Uterus (tissue), 4 donors: ENCODE data around the gene OPCML. TPM values are rescaled to one million over a fixed set of nuclear protein-coding genes. Genes with fewer than 3 reads are reported as not detected.

Source experiments
- DNase-seq, 2 donors: peaks; one replicate each; pipeline ENCODE4 v3.0.0-alpha.2; 2019 to 2020
- H3K27ac ChIP-seq, 2 donors: fragments of 200-600 bp; sonication (generic); 1 replicate in 1 of 2; 2 replicates in 1 of 2; pipeline ENCODE4 v1.5.1; 2016 to 2018
- H3K27me3 ChIP-seq, 2 donors: fragments of 200-600 bp; sonication (generic); one replicate each; pipeline ENCODE4 v1.5.1; 2018 to 2019; ENCODE audit warnings: control low read depth in 1 of 2
- H3K36me3 ChIP-seq, 2 donors: fragments of 200-600 bp; sonication (generic); one replicate each; pipeline ENCODE4 v1.5.1; 2019; ENCODE audit warnings: control low read depth in 1 of 2
- H3K4me1 ChIP-seq, 2 donors: fragments of 200-600 bp; sonication (generic); one replicate each; pipeline ENCODE4 v1.5.1; 2018 to 2019; ENCODE audit warnings: control low read depth in 1 of 2
- H3K4me3 ChIP-seq, 2 donors: fragments of 200-600 bp; sonication (generic); 1 replicate in 1 of 2; 2 replicates in 1 of 2; pipeline ENCODE4 v1.5.1; 2018 to 2019; ENCODE audit warnings: mild to moderate bottlenecking in 1 of 2
- H3K9me3 ChIP-seq, 2 donors: fragments of 200-600 bp; sonication (generic); one replicate each; pipeline ENCODE4 v1.5.1; 2019; ENCODE audit warnings: control low read depth in 1 of 2
- POLR2A ChIP-seq, 2 donors: fragments of 450-650 bp; IDR thresholded peaks; one replicate each; pipeline ENCODE4 v1.6.1; 2016; ENCODE audit warnings: antibody characterized with exemption in 2 of 2, mild to moderate bottlenecking in 1 of 2, moderate library complexity in 1 of 2
- intact Hi-C: fragments of 100-400 bp; cut with DNase I; formaldehyde crosslinking; loops from one replicate; pipeline ENCODE4 v1.15.1; 2023; ENCODE audit warnings: low total_unique reads
- total RNA-seq, 4 donors: library from RNA; depleted of rRNA in 3 of 4; stranded (reverse); fragments of >200 nt in 3 of 4; gene quantifications; one replicate each; pipeline versions ENCODE4 v1.1.0 to v1.2.4, GENCODE V29; 2014 to 2023
- TF ChIP-seq, protein P1 (sequence below), 4 experiments: fragments of 200-600 bp in 2 of 4; fragments of 450-650 bp in 2 of 4; sonication (generic) in 2 of 4; IDR thresholded peaks; one replicate each; pipeline ENCODE4 v1.5.1; 2016 to 2019; ENCODE audit warnings: antibody characterized with exemption in 4 of 4, mild to moderate bottlenecking in 2 of 4, moderate library complexity in 1 of 4
- donor health status: DM: yes; HTN: yes; CAD: no.

The OPCML gene
- total RNA-seq, 4 donors from 2014 or later = under 0.01 to 3.9 (median 1.7) TPM

DNA sequence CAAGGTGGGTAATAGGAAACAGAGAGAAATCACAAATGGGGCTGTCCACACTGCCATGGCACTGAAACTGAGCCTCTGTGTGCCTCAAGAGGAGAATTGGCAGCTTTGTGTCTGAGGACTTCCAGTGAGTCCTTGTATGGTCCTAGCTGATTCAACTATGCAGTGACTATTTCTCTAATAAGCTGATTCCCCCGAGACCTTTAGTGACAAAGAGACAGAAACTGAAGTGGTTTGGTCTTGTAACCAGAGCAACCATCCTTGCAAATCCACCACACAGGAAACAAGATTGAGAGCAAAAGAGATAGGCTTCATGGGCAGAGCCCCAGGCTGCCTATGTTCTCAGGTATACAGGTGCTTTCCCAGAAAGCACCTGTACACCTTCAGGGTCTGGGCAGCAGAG, 1123.4 kb downstream of the OPCML start:
- H3K9me3 ChIP-seq = no peaks in the 10 kb centered on the region
- H3K27me3 ChIP-seq = no peaks in the 10 kb centered on the region
- TF ChIP-seq, protein P1, sequence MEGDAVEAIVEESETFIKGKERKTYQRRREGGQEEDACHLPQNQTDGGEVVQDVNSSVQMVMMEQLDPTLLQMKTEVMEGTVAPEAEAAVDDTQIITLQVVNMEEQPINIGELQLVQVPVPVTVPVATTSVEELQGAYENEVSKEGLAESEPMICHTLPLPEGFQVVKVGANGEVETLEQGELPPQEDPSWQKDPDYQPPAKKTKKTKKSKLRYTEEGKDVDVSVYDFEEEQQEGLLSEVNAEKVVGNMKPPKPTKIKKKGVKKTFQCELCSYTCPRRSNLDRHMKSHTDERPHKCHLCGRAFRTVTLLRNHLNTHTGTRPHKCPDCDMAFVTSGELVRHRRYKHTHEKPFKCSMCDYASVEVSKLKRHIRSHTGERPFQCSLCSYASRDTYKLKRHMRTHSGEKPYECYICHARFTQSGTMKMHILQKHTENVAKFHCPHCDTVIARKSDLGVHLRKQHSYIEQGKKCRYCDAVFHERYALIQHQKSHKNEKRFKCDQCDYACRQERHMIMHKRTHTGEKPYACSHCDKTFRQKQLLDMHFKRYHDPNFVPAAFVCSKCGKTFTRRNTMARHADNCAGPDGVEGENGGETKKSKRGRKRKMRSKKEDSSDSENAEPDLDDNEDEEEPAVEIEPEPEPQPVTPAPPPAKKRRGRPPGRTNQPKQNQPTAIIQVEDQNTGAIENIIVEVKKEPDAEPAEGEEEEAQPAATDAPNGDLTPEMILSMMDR (IDR thresholded peaks at IDR 0.05) = no peak
- TF ChIP-seq POLR2A (IDR thresholded peaks at IDR 0.05) = no peak
- no peaks in the 10 kb centered on the region for H3K36me3 ChIP-seq
- intact Hi-C loops = no loop called here
- no peak overlapping the region for H3K4me3 ChIP-seq
- H3K4me1 ChIP-seq = no peaks in the 10 kb centered on the region
- no peak for DNase-seq
- H3K27ac ChIP-seq = no peak overlapping the region

DNA sequence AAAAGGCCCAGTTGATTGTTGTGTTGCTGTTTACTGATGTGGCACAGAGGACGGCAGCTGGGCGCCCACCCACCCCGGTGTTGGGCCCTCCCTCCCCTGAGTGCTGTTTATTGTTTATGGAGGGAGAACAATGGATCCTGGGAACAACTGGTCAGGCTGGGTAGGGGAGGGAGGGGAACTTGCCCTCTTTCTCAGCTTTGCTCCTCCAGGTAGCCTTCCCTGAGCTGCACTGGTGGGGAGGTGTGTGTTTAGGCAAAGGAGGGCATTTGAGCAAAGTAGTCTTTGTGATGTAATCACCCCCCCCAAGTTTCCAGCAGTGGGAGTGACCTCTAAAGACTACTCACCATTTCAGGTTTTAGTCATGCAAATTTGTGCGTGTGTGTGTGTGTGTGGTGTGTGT, 1126.6 kb downstream of the OPCML start:
- H3K36me3 ChIP-seq = no peaks in the 10 kb centered on the region
- H3K9me3 ChIP-seq = no peaks in the 10 kb centered on the region
- no peak overlapping the region for H3K4me3 ChIP-seq
- TF ChIP-seq, protein P1 (IDR thresholded peaks at IDR 0.05) = no peak
- TF ChIP-seq POLR2A (IDR thresholded peaks at IDR 0.05) = no peak
- H3K4me1 ChIP-seq = no peaks in the 10 kb centered on the region
- intact Hi-C loops = no loop called here
- H3K27ac ChIP-seq = no peak overlapping the region
- H3K27me3 ChIP-seq = no peaks in the 10 kb centered on the region
- DNase-seq = no peak

DNA sequence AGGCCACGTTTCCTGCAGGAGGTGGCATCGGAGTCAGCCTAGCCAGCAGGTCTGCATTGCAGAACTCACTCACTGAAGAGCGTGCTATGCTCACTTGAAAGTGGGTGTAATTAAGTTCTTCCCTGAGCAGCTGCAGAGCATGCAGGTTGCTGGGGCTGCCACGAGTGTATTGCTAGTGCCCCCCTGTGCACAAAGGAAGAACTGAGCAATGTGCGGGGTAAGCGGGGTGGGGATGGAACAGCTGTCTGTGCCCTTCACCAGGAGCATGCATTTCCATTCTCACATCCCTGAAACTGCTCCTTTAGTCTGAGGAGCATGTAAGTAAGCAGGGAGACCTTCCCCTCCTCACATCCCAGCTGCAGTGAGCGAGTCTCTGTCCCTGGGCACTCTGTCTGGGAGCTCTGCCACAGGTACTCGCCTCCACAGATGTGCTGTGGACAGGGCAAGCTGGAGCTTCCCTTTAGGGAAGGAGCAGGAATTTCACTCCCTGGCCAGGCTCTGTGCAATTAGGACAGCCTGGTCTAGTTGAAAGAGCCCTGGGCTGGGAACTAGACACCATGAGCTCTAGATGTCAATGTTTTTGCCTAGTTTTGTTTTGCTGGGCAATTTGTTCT, 1130.1 kb downstream of the OPCML start:
- intact Hi-C loops = no loop called here
- no peak for DNase-seq
- TF ChIP-seq POLR2A (IDR thresholded peaks at IDR 0.05) = no peak
- TF ChIP-seq, protein P1 (IDR thresholded peaks at IDR 0.05) = no peak

DNA sequence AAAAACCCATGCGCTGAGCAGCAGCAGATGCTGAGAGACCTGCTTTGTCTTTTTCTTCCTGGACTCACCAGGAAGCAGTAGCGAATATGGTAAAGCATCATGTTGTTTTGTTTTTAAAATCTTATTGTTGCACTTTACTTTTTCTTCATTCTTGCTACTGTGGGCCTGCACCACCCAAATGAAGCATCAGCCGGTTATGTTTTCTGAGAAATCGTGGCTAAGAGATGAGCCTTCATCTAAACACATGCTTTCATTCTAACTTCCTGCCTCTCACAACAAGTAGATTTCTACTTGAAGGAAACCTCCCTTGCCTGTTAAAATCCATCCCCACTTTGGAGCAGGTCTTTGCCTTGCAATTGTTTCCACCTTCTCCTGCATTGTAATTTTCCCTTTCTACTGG, 1136.0 kb downstream of the OPCML start:
- no peak for TF ChIP-seq POLR2A (IDR thresholded peaks at IDR 0.05)
- TF ChIP-seq, protein P1 (IDR thresholded peaks at IDR 0.05) = no peak
- DNase-seq = no peak
- intact Hi-C loops = no loop called here
- no peaks in the 10 kb centered on the region for H3K36me3 ChIP-seq
- H3K27ac ChIP-seq = no peak overlapping the region
- H3K4me3 ChIP-seq = no peak overlapping the region
- no peaks in the 10 kb centered on the region for H3K4me1 ChIP-seq
- no peaks in the 10 kb centered on the region for H3K27me3 ChIP-seq
- H3K9me3 ChIP-seq = no peaks in the 10 kb centered on the region

More for the DNA sequence above, 1130.1 kb downstream of the OPCML start:
- Histone ChIP-seq H3K4me1 (no peaks in the 10 kb centered on the region), H3K27ac (no peak overlapping the region), H3K9me3 (no peaks in the 10 kb centered on the region), H3K4me3 (no peak overlapping the region), H3K36me3 (no peaks in the 10 kb centered on the region), H3K27me3 (no peaks in the 10 kb centered on the region)

DNA sequence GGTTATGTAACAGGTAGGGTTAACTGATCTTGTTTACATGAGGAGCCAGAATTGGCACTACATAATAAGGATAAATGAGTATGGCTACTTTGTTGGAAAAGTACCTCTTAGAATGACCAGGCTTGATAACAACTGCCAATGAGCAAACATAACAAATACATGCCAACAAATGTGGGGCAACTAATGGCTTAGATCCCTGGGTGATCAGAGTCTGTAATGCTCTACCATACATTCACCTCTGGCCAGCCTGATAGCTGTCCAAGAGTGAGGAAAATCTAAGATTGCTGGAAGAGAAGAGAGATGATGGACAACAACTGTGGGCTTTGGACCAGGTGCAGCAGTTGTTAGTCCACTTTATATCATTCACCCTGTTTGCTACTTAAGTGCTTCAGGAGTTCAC, 1136.9 kb downstream of the OPCML start:
- TF ChIP-seq, protein P1 (IDR thresholded peaks at IDR 0.05) = no peak
- no peak for TF ChIP-seq POLR2A (IDR thresholded peaks at IDR 0.05)
- Histone ChIP-seq H3K4me3 (no peak overlapping the region), H3K27ac (no peak overlapping the region), H3K9me3 (peaks cover 0 to 5% of the 10 kb centered on the region in 2 donors), H3K27me3 (no peaks in the 10 kb centered on the region), H3K4me1 (no peaks in the 10 kb centered on the region), H3K36me3 (no peaks in the 10 kb centered on the region)
- intact Hi-C loops = no loop called here
- no peak for DNase-seq
